Gastrocnemius medialis (tissue), 4 donors: ENCODE results near the gene PNPLA6.

Source experiments
- CTCF ChIP-seq, 5 experiments: fragments of 450-650 bp in 3 of 5; fragments of 200-600 bp in 2 of 5; sonication (generic) in 2 of 5; IDR thresholded peaks in 4 of 5; conservative IDR thresholded peaks in 1 of 5; 1 replicate in 4 of 5; 2 replicates in 1 of 5; pipeline ENCODE4 v1.5.1; 2016 to 2019; ENCODE audit warnings: antibody characterized with exemption in 5 of 5, mild to moderate bottlenecking in 3 of 5, moderate library complexity in 3 of 5
- POLR2A ChIP-seq, 2 donors: fragments of 450-650 bp; IDR thresholded peaks; one replicate each; pipeline ENCODE4 v1.6.1; 2017; ENCODE audit warnings: antibody characterized with exemption in 2 of 2, mild to moderate bottlenecking in 2 of 2, moderate library complexity in 2 of 2

- TF ChIP-seq POLR2A (IDR thresholded peaks at IDR 0.05) (no peak), CTCF (IDR thresholded peaks at IDR 0.05 in 4 of 5, conservative IDR thresholded peaks at IDR 0.05 in 1 of 5) (no peak)
These were observed 65.2 kb downstream of the PNPLA6 start for GRCh38 chr19:7600721-7601120.
